WI38 (cell line): ENCODE results near the gene MON2.

Experiments used
- H3K4me3 ChIP-seq: 2 replicates; pipeline ENCODE4 v1.5.1; 2011; ENCODE audit warnings: low read depth, mild to moderate bottlenecking, control low read depth, low read length
- TF ChIP-seq, protein P1 (sequence below): IDR thresholded peaks from 2 replicates; pipeline ENCODE4 v1.5.1; 2012; ENCODE audit warnings: low read depth, mild to moderate bottlenecking, control low read depth, low read length

Gene MON2

DNA sequence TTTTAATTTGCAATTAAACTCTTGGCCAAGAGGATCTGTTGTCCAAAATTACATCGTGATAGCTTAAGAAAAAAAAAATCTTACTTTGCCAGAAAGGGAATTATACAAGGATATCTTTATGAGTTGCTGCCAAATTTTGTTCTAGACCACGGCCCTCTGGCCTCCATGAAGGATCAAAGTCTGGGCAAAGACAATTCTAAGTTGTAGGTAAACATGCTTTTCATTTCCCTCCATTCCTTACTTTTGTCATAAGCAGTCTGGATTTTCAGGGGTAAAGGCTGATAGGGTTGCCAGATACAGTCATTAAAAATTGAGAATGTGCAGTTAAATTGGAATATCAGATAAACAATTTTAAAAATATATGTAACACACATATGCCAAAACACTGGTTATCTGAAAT is 135.1 kb downstream of the MON2 start:
- H3K4me3 ChIP-seq = peak overlapping the region; percentile 93
- TF ChIP-seq, protein P1, sequence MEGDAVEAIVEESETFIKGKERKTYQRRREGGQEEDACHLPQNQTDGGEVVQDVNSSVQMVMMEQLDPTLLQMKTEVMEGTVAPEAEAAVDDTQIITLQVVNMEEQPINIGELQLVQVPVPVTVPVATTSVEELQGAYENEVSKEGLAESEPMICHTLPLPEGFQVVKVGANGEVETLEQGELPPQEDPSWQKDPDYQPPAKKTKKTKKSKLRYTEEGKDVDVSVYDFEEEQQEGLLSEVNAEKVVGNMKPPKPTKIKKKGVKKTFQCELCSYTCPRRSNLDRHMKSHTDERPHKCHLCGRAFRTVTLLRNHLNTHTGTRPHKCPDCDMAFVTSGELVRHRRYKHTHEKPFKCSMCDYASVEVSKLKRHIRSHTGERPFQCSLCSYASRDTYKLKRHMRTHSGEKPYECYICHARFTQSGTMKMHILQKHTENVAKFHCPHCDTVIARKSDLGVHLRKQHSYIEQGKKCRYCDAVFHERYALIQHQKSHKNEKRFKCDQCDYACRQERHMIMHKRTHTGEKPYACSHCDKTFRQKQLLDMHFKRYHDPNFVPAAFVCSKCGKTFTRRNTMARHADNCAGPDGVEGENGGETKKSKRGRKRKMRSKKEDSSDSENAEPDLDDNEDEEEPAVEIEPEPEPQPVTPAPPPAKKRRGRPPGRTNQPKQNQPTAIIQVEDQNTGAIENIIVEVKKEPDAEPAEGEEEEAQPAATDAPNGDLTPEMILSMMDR = no peak

DNA sequence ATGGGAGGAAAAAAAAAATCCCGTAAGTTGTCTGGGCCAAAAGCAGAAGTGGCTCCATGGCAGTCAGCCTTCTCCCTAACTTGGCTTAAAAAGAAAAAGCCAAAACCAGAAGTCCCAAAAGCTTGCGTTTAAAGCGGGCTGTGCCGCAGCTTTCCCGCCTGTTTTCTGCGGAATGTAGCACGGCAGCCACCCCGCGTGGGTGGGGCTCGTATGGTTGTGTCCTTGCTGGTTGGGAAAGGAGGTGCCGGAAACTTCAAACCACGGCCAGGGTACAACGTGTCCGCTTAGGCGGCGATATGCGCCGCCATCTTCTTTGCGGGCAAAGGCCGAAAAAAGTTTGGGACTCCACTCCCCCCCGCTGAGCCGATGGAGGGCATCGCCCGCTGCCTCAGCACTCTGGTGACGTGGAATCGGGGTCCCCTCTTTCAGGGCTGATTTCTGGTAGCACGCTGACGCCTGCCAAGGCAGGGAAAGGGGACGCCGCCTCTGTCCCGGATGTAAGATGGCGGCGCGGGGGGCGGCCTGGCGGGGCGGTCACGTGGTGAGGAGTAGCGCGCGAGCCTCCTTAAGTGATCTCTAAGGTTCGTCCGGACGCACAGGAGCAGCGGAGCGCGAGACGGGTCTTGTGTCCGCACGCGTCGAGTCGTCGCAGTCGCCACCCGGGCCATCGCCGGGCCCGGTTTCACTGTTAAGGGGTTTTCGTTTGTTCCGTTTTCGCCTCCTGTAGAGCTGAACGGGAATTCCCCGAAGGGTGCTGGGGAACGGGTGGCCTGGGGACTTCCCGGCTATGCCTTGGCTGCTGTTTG is 135.8 kb downstream of the MON2 start:
- H3K4me3 ChIP-seq = peak overlapping the region; percentile 93
- TF ChIP-seq, protein P1 = no peak

DNA sequence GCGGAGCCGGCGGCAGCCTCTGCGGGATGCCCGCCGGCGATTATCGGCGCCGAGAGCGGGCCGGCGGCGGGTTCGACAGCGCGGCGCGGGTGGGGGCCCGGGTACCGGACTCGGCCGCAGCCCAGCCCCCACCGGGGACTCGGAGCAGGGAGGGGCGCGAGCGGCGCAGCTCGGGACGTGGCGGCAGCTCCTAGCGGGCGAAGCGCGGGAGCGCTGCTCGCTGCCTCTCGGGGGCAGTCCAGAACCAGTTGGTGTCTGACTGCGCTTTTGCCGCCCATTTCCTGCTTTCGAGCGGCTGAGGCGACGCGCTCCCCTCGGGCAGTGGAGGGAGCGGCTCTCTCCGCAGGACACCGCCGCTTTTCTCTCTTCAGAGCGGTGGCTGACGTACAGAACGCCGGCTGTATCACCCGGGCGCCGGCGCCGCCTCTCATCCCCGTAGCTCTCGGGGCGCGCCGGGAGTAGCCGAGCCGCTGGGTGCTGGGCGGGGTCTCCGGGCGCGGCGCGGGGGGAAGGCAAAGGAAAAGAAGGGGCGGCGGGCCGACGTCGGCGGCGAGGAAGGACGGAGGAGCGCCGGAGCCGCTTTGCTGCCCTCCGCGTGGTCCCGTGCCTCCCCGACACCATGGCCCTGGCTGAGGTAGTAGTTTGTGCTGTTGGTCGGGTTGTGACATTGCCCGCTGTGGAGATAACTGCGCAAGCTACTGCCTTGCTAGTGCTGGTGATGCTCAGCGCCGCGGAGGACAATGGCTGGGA is 136.6 kb downstream of the MON2 start:
- TF ChIP-seq, protein P1 = peak; percentile 29; the same call in 1 of the 2 replicates
- H3K4me3 ChIP-seq = peak overlapping the region; percentile 93

DNA sequence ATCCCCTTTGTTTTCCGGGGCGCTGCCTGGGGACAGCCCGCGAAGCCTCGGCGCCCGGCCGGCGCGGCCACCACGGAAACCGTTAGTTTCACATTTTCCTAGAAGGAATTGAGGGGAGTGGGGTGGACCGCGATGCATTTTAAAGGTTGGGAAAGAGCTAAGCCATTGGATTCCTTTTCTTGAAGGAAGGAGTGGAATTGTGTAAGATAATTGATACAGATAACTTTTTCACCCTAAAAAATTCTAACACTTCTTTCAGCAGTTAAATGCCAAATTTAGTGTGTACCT is 137.1 kb downstream of the MON2 start:
- H3K4me3 ChIP-seq = peak overlapping the region; percentile 93
- TF ChIP-seq, protein P1 = no peak

DNA sequence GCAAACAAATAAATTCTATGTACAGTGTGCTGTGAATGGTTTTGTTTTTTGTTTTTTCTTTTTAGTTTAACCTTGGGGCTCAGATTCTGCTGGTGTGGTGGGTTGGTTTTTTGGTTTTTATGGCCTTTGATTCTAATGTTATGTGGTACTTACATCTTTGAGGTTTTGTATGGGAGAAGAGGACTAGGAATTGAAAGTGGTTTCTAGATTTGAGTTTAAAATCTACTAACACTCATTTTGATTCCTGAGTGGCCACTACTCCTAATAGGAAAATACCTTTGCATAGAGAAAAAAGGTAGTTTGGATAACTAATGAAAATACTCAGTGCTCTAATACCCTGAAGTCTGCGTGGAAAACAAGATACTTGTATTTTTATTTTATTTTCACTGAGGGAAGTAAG is 137.7 kb downstream of the MON2 start:
- H3K4me3 ChIP-seq = peak overlapping the region; percentile 93
- TF ChIP-seq, protein P1 = no peak

DNA sequence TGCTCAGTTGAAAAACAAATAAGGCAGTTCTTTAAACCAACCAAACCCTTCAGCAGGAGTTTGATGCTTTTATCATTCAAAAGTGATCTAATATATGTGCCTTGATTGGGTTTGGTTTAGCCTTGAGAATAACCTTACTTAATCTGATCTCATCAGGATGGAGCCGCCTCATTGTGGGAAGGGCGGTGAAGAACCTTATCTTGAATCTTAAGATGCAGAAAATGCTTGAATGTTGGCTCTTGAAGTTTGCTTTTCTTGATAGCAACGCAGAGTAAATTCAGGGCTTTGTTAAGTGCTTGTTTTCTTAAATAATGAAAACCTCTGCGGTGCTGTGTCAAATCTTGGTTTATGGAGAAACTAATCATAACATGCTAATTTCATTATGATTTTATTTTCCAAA is 138.2 kb downstream of the MON2 start:
- TF ChIP-seq, protein P1 = no peak

DNA sequence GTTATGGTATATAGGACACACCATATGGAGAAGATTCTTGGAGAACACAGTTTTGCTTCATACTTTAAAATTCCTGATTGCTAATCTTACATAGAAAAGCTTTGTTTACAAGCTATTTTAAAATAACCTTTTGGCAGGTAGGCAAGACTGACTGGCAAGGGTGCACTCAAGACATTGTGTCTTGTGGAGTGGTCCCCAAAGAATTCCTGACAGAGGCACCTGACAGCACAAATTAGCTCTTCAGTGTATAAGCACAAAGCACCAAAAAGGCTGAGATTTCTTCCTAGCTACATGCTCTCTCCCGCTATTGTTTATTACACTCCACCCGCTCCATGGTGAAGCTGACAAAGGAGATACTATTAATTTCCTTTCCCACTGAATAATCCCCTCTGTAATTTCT is 139.4 kb downstream of the MON2 start:
- no peak overlapping the region for H3K4me3 ChIP-seq
- TF ChIP-seq, protein P1 = no peak

More for the DNA sequence above, 138.2 kb downstream of the MON2 start:
- peak overlapping the region; percentile 93 for H3K4me3 ChIP-seq
